ENCODE measurements around the gene YDJC. TPM values are rescaled to one million over a fixed set of nuclear protein-coding genes. Genes with fewer than 3 reads are reported as not detected.

The YDJC gene
- total and polyA plus RNA-seq, 9 of the 15 experiments (the other 6 are each of a cell fraction or from before 2014, with no cell fraction given): 13.5 to 871 (median 164) TPM

DNA sequence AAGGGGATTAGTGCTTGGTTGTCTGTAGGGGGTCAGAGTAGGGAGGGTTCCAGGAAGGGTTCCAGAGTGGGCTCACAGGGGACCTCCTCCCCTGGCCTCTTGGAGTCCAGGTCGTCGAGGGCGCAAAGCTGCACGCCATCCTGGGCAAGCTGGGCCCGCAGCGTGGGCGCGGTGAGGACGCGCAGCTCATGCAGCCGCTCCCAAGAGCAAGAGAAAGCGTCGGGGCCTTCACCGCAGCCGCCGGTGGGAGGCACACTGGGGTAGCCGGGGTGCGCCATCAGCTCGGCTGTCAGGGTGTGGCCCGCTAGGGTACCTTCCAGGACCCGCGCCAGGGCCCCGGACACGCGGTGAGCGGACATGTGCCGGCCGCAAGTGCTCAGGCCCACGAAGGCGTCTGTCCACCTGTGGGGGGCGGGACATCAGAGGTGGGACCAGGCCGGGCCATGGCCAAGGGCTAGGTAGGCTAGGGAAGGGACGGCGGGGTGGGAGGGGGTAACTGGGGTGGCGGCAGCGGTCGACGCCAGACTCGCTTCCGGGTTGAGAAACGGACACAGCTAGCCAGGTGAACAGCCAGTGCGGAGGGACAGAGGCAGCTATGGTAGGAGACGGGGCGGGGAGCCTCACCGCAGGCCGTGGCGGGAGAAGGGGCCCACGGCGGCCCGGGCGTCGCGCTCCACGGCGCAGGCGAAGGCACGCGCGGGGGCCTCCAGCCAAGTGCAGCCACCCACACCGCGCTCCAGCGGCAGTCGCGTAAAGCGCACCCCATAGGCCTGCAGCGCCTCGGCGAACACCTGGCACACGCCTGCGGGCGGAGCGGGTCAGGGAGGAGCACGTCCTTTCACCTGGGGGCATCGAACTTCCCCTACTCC, 1.2 kb downstream of the YDJC start (continued):
- TF ChIP-seq, protein P1, sequence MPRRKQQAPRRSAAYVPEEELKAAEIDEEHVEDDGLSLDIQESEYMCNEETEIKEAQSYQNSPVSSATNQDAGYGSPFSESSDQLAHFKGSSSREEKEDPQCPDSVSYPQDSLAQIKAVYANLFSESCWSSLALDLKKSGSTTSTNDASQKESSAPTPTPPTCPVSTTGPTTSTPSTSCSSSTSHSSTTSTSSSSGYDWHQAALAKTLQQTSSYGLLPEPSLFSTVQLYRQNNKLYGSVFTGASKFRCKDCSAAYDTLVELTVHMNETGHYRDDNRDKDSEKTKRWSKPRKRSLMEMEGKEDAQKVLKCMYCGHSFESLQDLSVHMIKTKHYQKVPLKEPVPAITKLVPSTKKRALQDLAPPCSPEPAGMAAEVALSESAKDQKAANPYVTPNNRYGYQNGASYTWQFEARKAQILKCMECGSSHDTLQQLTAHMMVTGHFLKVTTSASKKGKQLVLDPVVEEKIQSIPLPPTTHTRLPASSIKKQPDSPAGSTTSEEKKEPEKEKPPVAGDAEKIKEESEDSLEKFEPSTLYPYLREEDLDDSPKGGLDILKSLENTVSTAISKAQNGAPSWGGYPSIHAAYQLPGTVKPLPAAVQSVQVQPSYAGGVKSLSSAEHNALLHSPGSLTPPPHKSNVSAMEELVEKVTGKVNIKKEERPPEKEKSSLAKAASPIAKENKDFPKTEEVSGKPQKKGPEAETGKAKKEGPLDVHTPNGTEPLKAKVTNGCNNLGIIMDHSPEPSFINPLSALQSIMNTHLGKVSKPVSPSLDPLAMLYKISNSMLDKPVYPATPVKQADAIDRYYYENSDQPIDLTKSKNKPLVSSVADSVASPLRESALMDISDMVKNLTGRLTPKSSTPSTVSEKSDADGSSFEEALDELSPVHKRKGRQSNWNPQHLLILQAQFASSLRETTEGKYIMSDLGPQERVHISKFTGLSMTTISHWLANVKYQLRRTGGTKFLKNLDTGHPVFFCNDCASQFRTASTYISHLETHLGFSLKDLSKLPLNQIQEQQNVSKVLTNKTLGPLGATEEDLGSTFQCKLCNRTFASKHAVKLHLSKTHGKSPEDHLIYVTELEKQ (CRISPR knock-in tag; IDR thresholded peaks at IDR 0.05): no peak
- TF ChIP-seq, protein P2, sequence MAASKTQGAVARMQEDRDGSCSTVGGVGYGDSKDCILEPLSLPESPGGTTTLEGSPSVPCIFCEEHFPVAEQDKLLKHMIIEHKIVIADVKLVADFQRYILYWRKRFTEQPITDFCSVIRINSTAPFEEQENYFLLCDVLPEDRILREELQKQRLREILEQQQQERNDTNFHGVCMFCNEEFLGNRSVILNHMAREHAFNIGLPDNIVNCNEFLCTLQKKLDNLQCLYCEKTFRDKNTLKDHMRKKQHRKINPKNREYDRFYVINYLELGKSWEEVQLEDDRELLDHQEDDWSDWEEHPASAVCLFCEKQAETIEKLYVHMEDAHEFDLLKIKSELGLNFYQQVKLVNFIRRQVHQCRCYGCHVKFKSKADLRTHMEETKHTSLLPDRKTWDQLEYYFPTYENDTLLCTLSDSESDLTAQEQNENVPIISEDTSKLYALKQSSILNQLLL (CRISPR knock-in tag; IDR thresholded peaks at IDR 0.05; ENCODE audit: borderline replicate concordance): no peak
- TF ChIP-seq ZNF143 (CRISPR knock-in tag; IDR thresholded peaks at IDR 0.05) (no peak), IRF2 (CRISPR knock-in tag; IDR thresholded peaks at IDR 0.05) (no peak)
- TF ChIP-seq, protein P3, sequence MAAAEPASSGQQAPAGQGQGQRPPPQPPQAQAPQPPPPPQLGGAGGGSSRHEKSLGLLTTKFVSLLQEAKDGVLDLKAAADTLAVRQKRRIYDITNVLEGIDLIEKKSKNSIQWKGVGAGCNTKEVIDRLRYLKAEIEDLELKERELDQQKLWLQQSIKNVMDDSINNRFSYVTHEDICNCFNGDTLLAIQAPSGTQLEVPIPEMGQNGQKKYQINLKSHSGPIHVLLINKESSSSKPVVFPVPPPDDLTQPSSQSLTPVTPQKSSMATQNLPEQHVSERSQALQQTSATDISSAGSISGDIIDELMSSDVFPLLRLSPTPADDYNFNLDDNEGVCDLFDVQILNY (CRISPR knock-in tag; IDR thresholded peaks at IDR 0.05): no peak
- TF ChIP-seq, protein P4, sequence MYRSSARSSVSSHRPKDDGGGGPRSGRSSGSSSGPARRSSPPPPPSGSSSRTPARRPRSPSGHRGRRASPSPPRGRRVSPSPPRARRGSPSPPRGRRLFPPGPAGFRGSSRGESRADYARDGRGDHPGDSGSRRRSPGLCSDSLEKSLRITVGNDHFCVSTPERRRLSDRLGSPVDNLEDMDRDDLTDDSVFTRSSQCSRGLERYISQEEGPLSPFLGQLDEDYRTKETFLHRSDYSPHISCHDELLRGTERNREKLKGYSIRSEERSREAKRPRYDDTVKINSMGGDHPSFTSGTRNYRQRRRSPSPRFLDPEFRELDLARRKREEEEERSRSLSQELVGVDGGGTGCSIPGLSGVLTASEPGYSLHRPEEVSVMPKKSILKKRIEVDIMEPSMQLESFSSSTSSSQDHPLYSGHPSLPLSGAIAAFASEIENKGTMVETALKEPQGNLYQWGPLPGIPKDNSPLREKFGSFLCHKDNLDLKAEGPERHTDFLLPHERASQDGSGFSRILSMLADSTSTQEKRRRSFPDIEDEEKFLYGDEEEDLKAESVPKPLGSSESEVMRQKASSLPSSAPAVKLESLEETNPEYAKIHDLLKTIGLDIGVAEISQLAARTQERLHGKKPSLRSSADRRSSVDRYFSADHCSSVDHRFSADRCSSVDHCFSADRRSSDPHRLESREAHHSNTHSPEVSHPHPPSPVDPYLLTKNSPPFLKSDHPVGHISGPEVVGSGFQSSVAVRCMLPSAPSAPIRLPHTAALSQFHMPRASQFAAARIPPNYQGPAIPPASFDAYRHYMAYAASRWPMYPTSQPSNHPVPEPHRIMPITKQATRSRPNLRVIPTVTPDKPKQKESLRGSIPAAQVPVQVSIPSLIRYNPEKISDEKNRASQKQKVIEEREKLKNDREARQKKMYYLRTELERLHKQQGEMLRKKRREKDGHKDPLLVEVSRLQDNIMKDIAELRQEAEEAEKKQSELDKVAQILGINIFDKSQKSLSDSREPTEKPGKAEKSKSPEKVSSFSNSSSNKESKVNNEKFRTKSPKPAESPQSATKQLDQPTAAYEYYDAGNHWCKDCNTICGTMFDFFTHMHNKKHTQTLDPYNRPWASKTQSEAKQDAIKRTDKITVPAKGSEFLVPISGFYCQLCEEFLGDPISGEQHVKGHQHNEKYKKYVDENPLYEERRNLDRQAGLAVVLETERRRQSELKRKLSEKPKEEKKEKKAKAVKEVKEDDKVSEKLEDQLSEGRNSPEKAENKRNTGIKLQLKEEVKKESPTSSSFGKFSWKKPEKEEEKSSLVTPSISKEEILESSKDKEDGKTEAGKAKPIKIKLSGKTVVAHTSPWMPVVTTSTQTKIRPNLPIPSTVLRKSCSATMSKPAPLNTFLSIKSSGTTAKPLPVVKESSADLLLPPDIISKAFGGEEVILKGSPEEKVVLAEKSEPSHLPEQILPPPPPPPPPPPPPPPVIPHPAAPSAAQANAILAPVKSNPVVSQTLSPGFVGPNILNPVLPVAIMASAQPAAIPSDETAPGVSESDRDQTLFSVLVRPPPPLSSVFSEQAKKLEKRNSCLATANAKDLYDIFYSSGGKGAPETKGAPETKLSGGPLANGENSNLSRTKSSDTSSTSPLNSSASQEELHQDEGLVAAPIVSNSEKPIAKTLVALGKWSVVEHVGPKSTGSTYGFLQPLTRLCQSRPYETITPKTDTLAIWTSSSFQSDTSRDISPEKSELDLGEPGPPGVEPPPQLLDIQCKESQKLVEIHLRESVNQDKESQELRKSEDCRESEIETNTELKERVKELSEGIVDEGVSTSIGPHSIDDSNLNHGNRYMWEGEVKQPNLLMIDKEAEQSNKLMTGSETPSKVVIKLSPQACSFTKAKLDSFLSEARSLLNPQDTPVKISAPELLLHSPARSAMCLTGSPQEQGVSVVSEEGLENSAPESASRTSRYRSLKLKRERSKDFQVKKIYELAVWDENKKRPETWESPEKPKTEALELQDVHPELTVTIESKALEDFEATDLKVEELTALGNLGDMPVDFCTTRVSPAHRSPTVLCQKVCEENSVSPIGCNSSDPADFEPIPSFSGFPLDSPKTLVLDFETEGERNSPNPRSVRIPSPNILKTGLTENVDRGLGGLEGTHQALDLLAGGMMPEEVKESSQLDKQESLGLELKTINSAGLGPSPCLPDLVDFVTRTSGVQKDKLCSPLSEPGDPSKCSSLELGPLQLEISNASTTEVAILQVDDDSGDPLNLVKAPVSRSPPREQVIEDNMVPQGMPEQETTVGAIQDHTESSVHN (IDR thresholded peaks at IDR 0.05; ENCODE audit: borderline replicate concordance in 1 of 2, low read depth in 1 of 2): no peak

Measured in K562 (cell line).